Upper lobe of right lung (tissue), 1 donor: ENCODE measurements around the gene TCF15. TPM values are rescaled to one million over a fixed set of nuclear protein-coding genes. Genes with fewer than 3 reads are reported as not detected.

Experiments used
- ATAC-seq: fragments of 200-7000 bp; cut with Tn5 transposase; one replicate; pipeline ENCODE4 v1.9.1; 2020; ENCODE audit warnings: mild to moderate bottlenecking, moderate library complexity
- DNase-seq: peaks from one replicate; pipeline ENCODE4 v3.0.0-alpha.2; 2020
- H3K27ac ChIP-seq: fragments of 200-600 bp; one replicate; pipeline ENCODE4 v1.8.0; 2022
- H3K27me3 ChIP-seq: fragments of 200-600 bp; one replicate; pipeline ENCODE4 v1.8.0; 2022; ENCODE audit warnings: mild to moderate bottlenecking
- H3K36me3 ChIP-seq: fragments of 200-600 bp; one replicate; pipeline ENCODE4 v1.8.0; 2022
- H3K4me1 ChIP-seq: fragments of 200-600 bp; one replicate; pipeline ENCODE4 v1.8.0; 2022
- H3K4me3 ChIP-seq: fragments of 200-600 bp; one replicate; pipeline ENCODE4 v1.8.0; 2022; ENCODE audit warnings: mild to moderate bottlenecking
- H3K9me3 ChIP-seq: fragments of 200-600 bp; one replicate; pipeline ENCODE4 v1.8.0; 2022
- intact Hi-C: fragments of 100-400 bp; cut with DNase I; formaldehyde crosslinking; loops from one replicate; pipeline ENCODE4 v1.11.0; 2022
- total RNA-seq: library from RNA; stranded (reverse); fragmentation: NEBNext Ultra II Directional; extraction: Animal tissue kit (Norgen Biotek cat#: 25700); gene quantifications from one replicate; pipeline ENCODE4 v1.2.1, GENCODE V29; 2021
- TF ChIP-seq, protein P1 (sequence below): fragments of 200-600 bp; IDR thresholded peaks from one replicate; pipeline ENCODE4 v1.8.0; 2022; ENCODE audit warnings: antibody characterized with exemption
- donor health status: DM: no; HTN: yes; CAD: no; lungs with severe emphysema.

TCF15 gene
- total RNA-seq, 1 donor from 2014 or later = 0.43 TPM

DNA sequence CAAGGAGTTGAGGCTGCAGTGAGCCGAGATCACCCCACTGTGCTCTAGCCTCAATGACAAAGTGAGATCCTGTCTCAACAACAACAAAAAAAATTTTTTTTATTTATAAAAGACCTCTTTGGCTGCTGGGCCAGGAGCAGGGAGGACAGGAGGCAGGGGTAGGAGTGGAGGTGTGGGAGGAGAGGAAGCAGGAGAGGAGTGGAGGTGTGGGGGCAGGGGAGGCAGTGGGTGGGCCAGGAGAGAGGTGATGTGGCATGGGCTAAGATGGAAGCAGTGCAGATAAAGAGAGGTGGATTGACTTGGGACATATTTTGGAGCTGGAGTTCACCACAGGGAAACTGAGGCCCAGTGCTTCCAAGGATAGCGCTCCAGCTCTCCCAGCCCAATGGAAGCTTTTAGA is 53.1 kb downstream of the TCF15 start:
- Histone ChIP-seq H3K4me1 (no peaks in the 10 kb centered on the region), H3K4me3 (no peak overlapping the region), H3K9me3 (no peaks in the 10 kb centered on the region), H3K27ac (no peak overlapping the region), H3K36me3 (no peaks in the 10 kb centered on the region), H3K27me3 (peaks cover 26% of the 10 kb centered on the region)
- ATAC-seq = no peak
- TF ChIP-seq, protein P1, sequence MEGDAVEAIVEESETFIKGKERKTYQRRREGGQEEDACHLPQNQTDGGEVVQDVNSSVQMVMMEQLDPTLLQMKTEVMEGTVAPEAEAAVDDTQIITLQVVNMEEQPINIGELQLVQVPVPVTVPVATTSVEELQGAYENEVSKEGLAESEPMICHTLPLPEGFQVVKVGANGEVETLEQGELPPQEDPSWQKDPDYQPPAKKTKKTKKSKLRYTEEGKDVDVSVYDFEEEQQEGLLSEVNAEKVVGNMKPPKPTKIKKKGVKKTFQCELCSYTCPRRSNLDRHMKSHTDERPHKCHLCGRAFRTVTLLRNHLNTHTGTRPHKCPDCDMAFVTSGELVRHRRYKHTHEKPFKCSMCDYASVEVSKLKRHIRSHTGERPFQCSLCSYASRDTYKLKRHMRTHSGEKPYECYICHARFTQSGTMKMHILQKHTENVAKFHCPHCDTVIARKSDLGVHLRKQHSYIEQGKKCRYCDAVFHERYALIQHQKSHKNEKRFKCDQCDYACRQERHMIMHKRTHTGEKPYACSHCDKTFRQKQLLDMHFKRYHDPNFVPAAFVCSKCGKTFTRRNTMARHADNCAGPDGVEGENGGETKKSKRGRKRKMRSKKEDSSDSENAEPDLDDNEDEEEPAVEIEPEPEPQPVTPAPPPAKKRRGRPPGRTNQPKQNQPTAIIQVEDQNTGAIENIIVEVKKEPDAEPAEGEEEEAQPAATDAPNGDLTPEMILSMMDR = no peak
- DNase-seq = no peak
- intact Hi-C loops = no loop called here

DNA sequence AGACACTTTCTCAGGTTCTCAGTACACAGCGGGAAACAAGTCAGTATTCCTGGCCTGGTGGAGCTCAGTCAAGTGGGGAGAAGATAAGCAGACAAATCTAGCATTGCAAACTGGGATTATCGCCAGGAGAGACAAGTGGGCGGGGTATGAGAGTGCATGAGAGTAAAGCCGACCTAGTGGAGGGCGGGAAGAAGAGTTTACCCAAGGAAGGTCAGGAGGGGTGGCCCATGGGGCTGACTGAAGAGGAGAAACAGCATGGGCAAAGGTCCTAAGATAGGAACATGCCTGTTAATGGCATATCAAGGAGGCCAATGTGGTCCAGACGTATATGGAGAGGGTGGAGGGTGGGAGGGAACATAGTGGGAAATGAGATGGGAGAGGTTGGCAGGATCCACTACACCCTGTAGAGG is 54.1 kb downstream of the TCF15 start:
- Histone ChIP-seq H3K27me3 (peaks cover 16% of the 10 kb centered on the region), H3K36me3 (no peaks in the 10 kb centered on the region), H3K4me1 (no peaks in the 10 kb centered on the region), H3K4me3 (no peak overlapping the region), H3K27ac (no peak overlapping the region), H3K9me3 (no peaks in the 10 kb centered on the region)
- DNase-seq (no peak), ATAC-seq (peak; percentile 32)
- intact Hi-C loops = no loop called here
- TF ChIP-seq, protein P1 = no peak

Other genes starting within 250 kb of the TCF15 start
- 16.8 TPM for gene TRIB3, start 229.5 kb downstream of the TCF15 start, total RNA-seq
- 101 TPM for gene RBCK1, start 202.0 kb downstream of the TCF15 start, total RNA-seq
- 38.4 TPM for gene TBC1D20, start 147.8 kb downstream of the TCF15 start, total RNA-seq
- gene CSNK2A1, start 66.5 kb downstream of the TCF15 start, total RNA-seq = 84.8 TPM
- 41.2 TPM for gene SRXN1, start 42.9 kb upstream of the TCF15 start, total RNA-seq
- not detected for gene SCRT2, start 65.5 kb upstream of the TCF15 start, total RNA-seq
- 3.6 TPM for gene SLC52A3, start 158.2 kb upstream of the TCF15 start, total RNA-seq
- 16.8 TPM for gene FAM110A, start 223.4 kb upstream of the TCF15 start, total RNA-seq